Gastroesophageal sphincter (tissue), 3 donors: ENCODE measurements around the gene POC1A.

ENCODE experiments used
- CTCF ChIP-seq, 4 experiments: fragments of 200-600 bp in 2 of 4; fragments of 450-650 bp in 2 of 4; sonication (generic) in 1 of 4; IDR thresholded peaks; one replicate each; pipeline ENCODE4 v1.5.1; 2017 to 2019; ENCODE audit warnings: antibody characterized with exemption in 4 of 4, mild to moderate bottlenecking in 2 of 4, moderate library complexity in 2 of 4
- EP300 ChIP-seq: sonication (generic); formaldehyde crosslinking; IDR thresholded peaks from one replicate; pipeline ENCODE4 v1.6.1; 2017; ENCODE audit warnings: antibody characterized with exemption, mild to moderate bottlenecking
- POLR2A ChIP-seq, 2 donors: fragments of 450-650 bp; IDR thresholded peaks; one replicate each; pipeline ENCODE4 v1.6.1; 2017; ENCODE audit warnings: antibody characterized with exemption in 2 of 2, mild to moderate bottlenecking in 2 of 2, moderate library complexity in 1 of 2

GRCh38 chr3:52150860-52151259 is 3.4 kb downstream of the POC1A start:
- TF ChIP-seq POLR2A (IDR thresholded peaks at IDR 0.05) (no peak), CTCF (IDR thresholded peaks at IDR 0.05) (no peak), EP300 (no peak)
